Tongue (tissue), 2 donors: ENCODE results near the gene CEP170B. TPM values are rescaled to one million over a fixed set of nuclear protein-coding genes. Genes with fewer than 3 reads are reported as not detected.
"Not testable (repeated sequence)": the region's sequence is repeated elsewhere in the genome, so short reads cannot be mapped to it uniquely, and the experiment has no call there.

Experiments
- DNase-seq: peaks from one replicate; pipeline ENCODE4 v3.0.0-alpha.2; 2015
- total RNA-seq: library from RNA; depleted of rRNA; stranded (reverse); fragments of >200 nt; gene quantifications from one replicate; pipeline ENCODE4 v1.2.3, GENCODE V29; 2014

The CEP170B gene
- total RNA-seq, 1 donor from 2014 or later = 5.7 TPM

GRCh38 chr14:104879201-104879982 is 14.3 kb downstream of the CEP170B start:
- no peak for DNase-seq

GRCh38 chr14:104879983-104880565 is 15.0 kb downstream of the CEP170B start:
- no peak for DNase-seq

GRCh38 chr14:104880584-104881210 is 15.6 kb downstream of the CEP170B start:
- no peak for DNase-seq

GRCh38 chr14:104881369-104881979 is 16.4 kb downstream of the CEP170B start:
- DNase-seq = peak; percentile 98

- no peak for DNase-seq
These were observed 17.4 kb downstream of the CEP170B start for GRCh38 chr14:104882325-104882973.

GRCh38 chr14:104882991-104883660 is 18.1 kb downstream of the CEP170B start:
- no peak for DNase-seq

GRCh38 chr14:104883681-104884361 is 18.8 kb downstream of the CEP170B start:
- no peak for DNase-seq

- not testable (repeated sequence) for DNase-seq
These were observed 19.3 kb downstream of the CEP170B start for GRCh38 chr14:104884381-104884780.

- no peak for DNase-seq
These were observed 20.2 kb downstream of the CEP170B start for GRCh38 chr14:104885031-104885972.

GRCh38 chr14:104885973-104886689 is 21.1 kb downstream of the CEP170B start:
- no peak for DNase-seq

GRCh38 chr14:104886690-104887622 is 21.9 kb downstream of the CEP170B start:
- no peak for DNase-seq

- no peak for DNase-seq
These were observed 22.8 kb downstream of the CEP170B start for GRCh38 chr14:104887623-104888488.

- no peak for DNase-seq
These were observed 23.7 kb downstream of the CEP170B start for GRCh38 chr14:104888489-104889374.

- no peak for DNase-seq
These were observed 24.3 kb downstream of the CEP170B start for GRCh38 chr14:104889375-104889757.

- DNase-seq = not testable (repeated sequence)
These were observed 25.2 kb downstream of the CEP170B start for GRCh38 chr14:104890292-104890691.

- no peak for DNase-seq
These were observed 26.1 kb downstream of the CEP170B start for GRCh38 chr14:104891121-104891551.
